ENCODE data around the gene AJAP1. TPM values are rescaled to one million over a fixed set of nuclear protein-coding genes. Genes with fewer than 3 reads are reported as not detected.

AJAP1 gene
- total and polyA plus RNA-seq, 12 donors, result 0.02 to 0.94 (median 0.09) TPM; not detected in 3

DNA sequence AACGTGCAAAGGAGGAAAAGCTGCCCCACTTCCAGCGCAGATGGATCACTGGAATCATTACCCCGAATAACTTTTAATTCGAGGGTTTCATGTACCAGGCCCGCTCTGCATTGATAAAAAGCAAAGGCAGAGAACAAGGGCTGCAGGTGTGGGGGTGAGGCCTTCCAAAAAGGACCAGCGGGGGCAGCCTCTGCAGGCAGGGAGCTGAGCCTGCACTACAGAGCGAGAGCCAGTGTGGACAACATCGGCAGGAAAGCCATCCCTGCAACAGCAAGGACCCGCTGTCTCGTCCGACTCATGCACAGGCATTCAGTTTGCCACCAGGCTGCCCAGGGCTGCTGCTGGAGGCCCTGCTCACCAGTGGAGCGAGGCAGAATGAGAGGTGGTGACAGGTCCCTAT, 27.1 kb upstream of the AJAP1 start:
- 62 to 64% methylated on average over 12 of the region's 12 CpGs for WGBS, 2 donors
- ATAC-seq, result no peak
- TF ChIP-seq, protein P1, sequence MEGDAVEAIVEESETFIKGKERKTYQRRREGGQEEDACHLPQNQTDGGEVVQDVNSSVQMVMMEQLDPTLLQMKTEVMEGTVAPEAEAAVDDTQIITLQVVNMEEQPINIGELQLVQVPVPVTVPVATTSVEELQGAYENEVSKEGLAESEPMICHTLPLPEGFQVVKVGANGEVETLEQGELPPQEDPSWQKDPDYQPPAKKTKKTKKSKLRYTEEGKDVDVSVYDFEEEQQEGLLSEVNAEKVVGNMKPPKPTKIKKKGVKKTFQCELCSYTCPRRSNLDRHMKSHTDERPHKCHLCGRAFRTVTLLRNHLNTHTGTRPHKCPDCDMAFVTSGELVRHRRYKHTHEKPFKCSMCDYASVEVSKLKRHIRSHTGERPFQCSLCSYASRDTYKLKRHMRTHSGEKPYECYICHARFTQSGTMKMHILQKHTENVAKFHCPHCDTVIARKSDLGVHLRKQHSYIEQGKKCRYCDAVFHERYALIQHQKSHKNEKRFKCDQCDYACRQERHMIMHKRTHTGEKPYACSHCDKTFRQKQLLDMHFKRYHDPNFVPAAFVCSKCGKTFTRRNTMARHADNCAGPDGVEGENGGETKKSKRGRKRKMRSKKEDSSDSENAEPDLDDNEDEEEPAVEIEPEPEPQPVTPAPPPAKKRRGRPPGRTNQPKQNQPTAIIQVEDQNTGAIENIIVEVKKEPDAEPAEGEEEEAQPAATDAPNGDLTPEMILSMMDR (IDR thresholded peaks at IDR 0.05), result no peak

DNA sequence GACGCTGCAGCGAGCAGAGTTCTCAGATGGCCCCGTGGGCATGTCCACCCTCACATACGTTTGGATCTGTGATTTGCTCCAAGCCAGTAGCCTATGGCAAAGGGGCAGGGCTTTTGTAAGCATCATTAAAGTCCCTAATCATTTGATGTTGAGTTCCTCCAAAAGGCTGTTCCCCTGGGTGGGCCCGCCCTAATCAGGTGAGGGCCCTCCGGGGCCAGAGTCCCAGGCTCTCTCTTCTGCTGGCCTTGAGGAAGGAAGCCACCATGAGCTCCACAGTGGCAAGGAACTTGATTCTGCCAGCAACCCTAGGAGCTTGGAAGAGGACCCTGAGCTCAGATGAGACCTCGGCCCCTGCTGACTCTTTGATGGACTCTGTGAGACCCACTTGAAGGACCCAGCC, 25.4 kb upstream of the AJAP1 start:
- intact Hi-C loops (cut with DNase I), result no loop called here
- Histone ChIP-seq H3K9me3 (no peaks in the 10 kb centered on the region), H3K27ac (no peak overlapping the region), H3K4me3 (no peak overlapping the region), H3K36me3 (no peaks in the 10 kb centered on the region), H3K27me3 (peaks cover 0 to 54% (median 11%) of the 10 kb centered on the region in 7 donors), H3K4me1 (no peaks in the 10 kb centered on the region)
- no peak for ATAC-seq
- 85 to 91% methylated on average over 7 of the region's 7 CpGs for WGBS, 2 donors
- no peak for DNase-seq
- TF ChIP-seq, protein P1 (IDR thresholded peaks at IDR 0.05), result no peak

More for the DNA sequence above, 27.1 kb upstream of the AJAP1 start:
- no peak overlapping the region for H3K4me3 ChIP-seq
- no peak for DNase-seq
- no peaks in the 10 kb centered on the region for H3K4me1 ChIP-seq
- H3K27ac ChIP-seq, result no peak overlapping the region
- H3K9me3 ChIP-seq, result no peaks in the 10 kb centered on the region
- H3K36me3 ChIP-seq, result no peaks in the 10 kb centered on the region
- intact Hi-C loops (cut with DNase I), result no loop called here
- H3K27me3 ChIP-seq, result peaks cover 0 to 53% (median 15%) of the 10 kb centered on the region in 7 donors

DNA sequence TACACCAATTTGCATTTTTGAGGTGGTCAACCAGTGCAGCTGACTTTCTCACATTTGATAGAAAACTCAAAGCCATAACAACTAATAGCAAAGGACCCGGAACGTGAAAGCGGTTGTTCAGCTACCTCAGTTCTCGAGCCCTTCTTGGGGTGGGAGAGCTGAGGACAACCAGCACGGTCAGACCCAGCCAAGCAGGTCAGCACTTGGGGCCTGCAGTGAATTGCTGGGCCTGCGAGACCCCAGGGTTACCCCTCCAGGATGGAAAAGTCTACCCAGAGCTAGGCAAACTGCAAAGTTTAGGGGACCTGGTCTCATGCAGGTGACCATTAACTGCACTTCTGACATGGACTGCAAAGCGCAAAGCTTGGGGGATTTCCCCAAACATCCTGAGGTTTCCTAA, 23.8 kb upstream of the AJAP1 start:
- TF ChIP-seq, protein P1 (IDR thresholded peaks at IDR 0.05), result no peak
- DNase-seq, result no peak
- Histone ChIP-seq H3K27ac (no peak overlapping the region), H3K36me3 (no peaks in the 10 kb centered on the region), H3K9me3 (no peaks in the 10 kb centered on the region), H3K27me3 (peaks cover 0 to 52% (median 11%) of the 10 kb centered on the region in 7 donors), H3K4me1 (no peaks in the 10 kb centered on the region), H3K4me3 (no peak overlapping the region)
- WGBS, 2 donors, result 75 to 81% methylated on average over 7 of the region's 7 CpGs
- intact Hi-C loops (cut with DNase I), result no loop called here
- ATAC-seq, result no peak

GRCh38 chr1:4631321-4631720, 23.1 kb upstream of the AJAP1 start:
- H3K9me3 ChIP-seq, result no peaks in the 10 kb centered on the region
- H3K4me1 ChIP-seq, result no peaks in the 10 kb centered on the region
- no peak overlapping the region for H3K4me3 ChIP-seq
- ATAC-seq (no peak), DNase-seq (no peak)
- no peak overlapping the region for H3K27ac ChIP-seq
- TF ChIP-seq, protein P1 (IDR thresholded peaks at IDR 0.05), result no peak
- intact Hi-C loops (cut with DNase I), result no loop called here
- peaks cover 0 to 46% (median 13%) of the 10 kb centered on the region in 7 donors for H3K27me3 ChIP-seq
- WGBS, 2 donors, result 83 to 84% methylated on average over 5 of the region's 5 CpGs
- no peaks in the 10 kb centered on the region for H3K36me3 ChIP-seq

Measured in heart right ventricle (tissue), 16 donors.